Measurements from ENCODE around the gene SKOR1.

SKOR1 gene

DNA sequence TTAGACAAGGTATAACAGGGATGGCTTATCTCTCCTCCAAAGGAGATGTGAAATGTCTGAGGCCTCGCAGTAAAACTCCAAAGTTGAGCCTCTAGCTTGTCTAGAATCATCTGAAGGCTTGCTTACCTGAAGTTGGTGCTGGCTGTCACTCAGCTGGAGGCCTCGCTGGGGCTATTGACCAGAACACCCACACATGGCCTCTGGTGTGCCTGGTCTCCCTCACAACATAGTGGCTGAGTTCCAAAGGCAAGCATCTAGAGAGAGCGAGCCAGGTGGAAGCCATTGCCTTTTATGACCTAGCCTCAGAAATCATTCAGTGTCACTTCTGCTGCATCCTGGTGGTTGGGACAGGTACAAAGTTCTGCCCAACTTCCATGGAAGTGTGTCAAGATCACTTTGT is 31.9 kb downstream of the SKOR1 start:
- no peak for TF ChIP-seq REST (IDR thresholded peaks at IDR 0.05; ENCODE audit: insufficient read depth in 1 of 2, low read depth in 2 of 2, low read length in 2 of 2)
- no peak for TF ChIP-seq FOXP2 (optimal IDR thresholded peaks at IDR 0.05; ENCODE audit: borderline replicate concordance, extremely low read depth, extremely low read length, insufficient read depth)
- no peak for TF ChIP-seq POLR2AphosphoS5 (IDR thresholded peaks at IDR 0.05; ENCODE audit: low read depth, low read length)
- TF ChIP-seq SIN3A (IDR thresholded peaks at IDR 0.05; ENCODE audit: borderline replicate concordance, insufficient read depth, low read length), result no peak
- no peak for TF ChIP-seq TAF1 (IDR thresholded peaks at IDR 0.05; ENCODE audit: borderline replicate concordance, insufficient read depth, low read length)

DNA sequence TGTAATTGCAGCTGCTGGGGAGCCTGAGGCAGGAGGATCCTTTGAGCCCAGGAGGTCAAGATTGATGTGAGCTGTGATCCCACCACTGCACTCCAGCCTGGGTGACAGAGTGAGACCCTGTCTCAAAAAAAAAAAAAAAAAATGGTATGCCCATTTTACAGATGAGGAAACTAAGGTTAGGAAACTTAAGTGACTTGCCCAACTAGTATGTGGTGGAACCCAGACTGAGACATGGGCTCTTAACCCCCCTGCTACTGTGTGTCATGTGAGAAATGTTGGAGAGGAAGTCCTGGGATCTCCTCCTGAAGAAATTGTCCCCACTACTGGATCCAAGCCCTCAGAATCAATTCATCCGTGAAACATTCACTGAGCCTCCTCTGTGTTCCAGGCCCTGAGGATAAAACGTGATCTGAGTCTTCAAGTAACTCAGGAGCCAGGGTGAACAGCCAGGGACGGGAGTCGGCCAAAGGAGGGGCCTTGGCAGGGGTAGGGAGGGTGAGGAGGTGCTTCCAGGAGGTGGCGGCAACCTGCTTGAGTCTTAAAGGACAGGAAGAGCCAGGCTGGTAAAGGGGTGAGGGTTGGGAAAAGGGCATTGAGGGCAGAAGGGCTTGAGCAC is 34.1 kb downstream of the SKOR1 start:
- TF ChIP-seq POLR2AphosphoS5 (IDR thresholded peaks at IDR 0.05; ENCODE audit: low read depth, low read length), result no peak
- no peak for TF ChIP-seq FOXP2 (optimal IDR thresholded peaks at IDR 0.05; ENCODE audit: borderline replicate concordance, extremely low read depth, extremely low read length, insufficient read depth)

- TF ChIP-seq FOXP2 (optimal IDR thresholded peaks at IDR 0.05; ENCODE audit: borderline replicate concordance, extremely low read depth, extremely low read length, insufficient read depth) (no peak), REST (IDR thresholded peaks at IDR 0.05; ENCODE audit: insufficient read depth in 1 of 2, low read depth in 2 of 2, low read length in 2 of 2) (no peak), POLR2AphosphoS5 (IDR thresholded peaks at IDR 0.05; ENCODE audit: low read depth, low read length) (no peak), SIN3A (IDR thresholded peaks at IDR 0.05; ENCODE audit: borderline replicate concordance, insufficient read depth, low read length) (no peak)
Measured at GRCh38 chr15:67861983-67862382, 36.7 kb downstream of the SKOR1 start.

GRCh38 chr15:67862750-67863441 is 37.6 kb downstream of the SKOR1 start:
- no peak for TF ChIP-seq REST (IDR thresholded peaks at IDR 0.05; ENCODE audit: insufficient read depth in 1 of 2, low read depth in 2 of 2, low read length in 2 of 2)
- no peak for TF ChIP-seq TAF1 (IDR thresholded peaks at IDR 0.05; ENCODE audit: borderline replicate concordance, insufficient read depth, low read length)
- TF ChIP-seq POLR2AphosphoS5 (IDR thresholded peaks at IDR 0.05; ENCODE audit: low read depth, low read length), result no peak

GRCh38 chr15:67863442-67863987 is 38.2 kb downstream of the SKOR1 start:
- 0 out of 2 replicates have a peak, but pooled peaks have one; percentile 36 for TF ChIP-seq POLR2AphosphoS5 (IDR thresholded peaks at IDR 0.05; ENCODE audit: low read depth, low read length)
- TF ChIP-seq TAF1 (IDR thresholded peaks at IDR 0.05; ENCODE audit: borderline replicate concordance, insufficient read depth, low read length), result no peak
- TF ChIP-seq FOXP2 (optimal IDR thresholded peaks at IDR 0.05; ENCODE audit: borderline replicate concordance, extremely low read depth, extremely low read length, insufficient read depth), result peak; percentile 68
- TF ChIP-seq SIN3A (IDR thresholded peaks at IDR 0.05; ENCODE audit: borderline replicate concordance, insufficient read depth, low read length), result peak; percentile 72; the same call in 1 of the 2 replicates

DNA sequence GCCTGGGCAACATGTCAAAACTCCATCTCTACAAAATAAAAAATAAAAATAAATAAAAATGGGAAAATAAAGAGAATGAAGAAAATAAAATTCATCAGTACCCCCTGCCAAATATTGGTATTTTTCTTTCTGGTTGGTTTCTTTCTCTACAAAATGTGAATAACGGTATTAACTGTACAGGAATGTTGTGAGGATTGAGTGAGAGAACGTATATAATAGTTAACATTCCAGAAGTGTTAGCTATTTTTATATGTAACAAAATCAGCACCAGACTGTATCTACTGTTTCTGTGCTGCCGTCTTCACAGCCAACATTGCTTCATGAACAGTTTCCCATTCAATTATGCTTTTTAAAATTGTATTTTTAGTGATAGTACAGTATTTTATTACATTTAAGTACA is 40.0 kb downstream of the SKOR1 start:
- TF ChIP-seq SIN3A (IDR thresholded peaks at IDR 0.05; ENCODE audit: borderline replicate concordance, insufficient read depth, low read length), result no peak
- no peak for TF ChIP-seq REST (IDR thresholded peaks at IDR 0.05; ENCODE audit: insufficient read depth in 1 of 2, low read depth in 2 of 2, low read length in 2 of 2)
- TF ChIP-seq FOXP2 (optimal IDR thresholded peaks at IDR 0.05; ENCODE audit: borderline replicate concordance, extremely low read depth, extremely low read length, insufficient read depth), result no peak
- no peak for TF ChIP-seq TAF1 (IDR thresholded peaks at IDR 0.05; ENCODE audit: borderline replicate concordance, insufficient read depth, low read length)
- no peak for TF ChIP-seq POLR2AphosphoS5 (IDR thresholded peaks at IDR 0.05; ENCODE audit: low read depth, low read length)

Measured in PFSK-1 (cell line).